HG03460 (cell line): ENCODE results near the gene CCDC177.

ENCODE experiments used
- ATAC-seq: cut with Tn5 transposase; IDR thresholded peaks from one replicate; pipeline ENCODE4 v1.9.1; 2021; ENCODE audit not compliant: unreplicated experiment

The CCDC177 gene

GRCh38 chr14:69569859-69570258, 4.8 kb downstream of the CCDC177 start:
- no peak for ATAC-seq

DNA sequence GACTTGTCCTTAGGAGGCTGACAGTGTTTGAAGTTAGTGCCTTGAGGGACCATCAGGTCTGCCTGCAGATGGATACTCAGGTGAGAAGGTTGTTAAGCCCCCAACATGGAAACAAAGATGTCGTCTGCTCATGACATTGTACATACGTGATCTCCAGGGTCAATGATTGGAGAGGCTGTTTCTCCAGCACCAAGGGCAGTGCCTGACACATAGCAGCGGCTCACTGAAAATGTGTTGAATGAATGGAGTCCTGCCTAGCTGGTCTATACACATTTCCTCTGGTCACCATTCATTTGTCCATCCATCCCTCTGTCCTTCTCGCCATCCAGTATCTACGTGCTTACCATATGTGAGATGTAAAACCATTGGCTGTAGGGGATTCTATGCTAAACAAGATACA, 7.1 kb downstream of the CCDC177 start:
- no peak for ATAC-seq

DNA sequence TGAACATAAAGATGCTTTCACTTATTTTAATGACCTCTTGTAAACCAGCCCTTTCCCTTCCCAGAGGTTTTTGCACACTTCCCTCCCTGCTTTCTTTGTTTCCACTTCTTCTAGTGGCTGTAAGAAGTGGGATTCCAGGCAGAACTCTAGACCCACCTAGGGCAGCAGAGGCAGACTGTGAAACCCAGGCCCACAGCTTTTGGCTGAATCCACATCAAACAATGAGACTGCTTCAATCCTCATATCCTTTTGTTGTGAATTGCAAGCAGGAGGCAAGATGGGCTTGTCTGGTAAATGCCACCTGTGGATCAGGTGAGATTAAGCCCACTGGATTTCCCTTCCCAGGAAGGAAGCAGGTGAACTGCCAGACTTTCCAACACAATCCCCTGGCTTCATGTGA, 12.8 kb downstream of the CCDC177 start:
- no peak for ATAC-seq

- no peak for ATAC-seq
These were observed 13.8 kb downstream of the CCDC177 start for GRCh38 chr14:69560826-69561225.

GRCh38 chr14:69559581-69560011, 15.1 kb downstream of the CCDC177 start:
- ATAC-seq, result no peak

DNA sequence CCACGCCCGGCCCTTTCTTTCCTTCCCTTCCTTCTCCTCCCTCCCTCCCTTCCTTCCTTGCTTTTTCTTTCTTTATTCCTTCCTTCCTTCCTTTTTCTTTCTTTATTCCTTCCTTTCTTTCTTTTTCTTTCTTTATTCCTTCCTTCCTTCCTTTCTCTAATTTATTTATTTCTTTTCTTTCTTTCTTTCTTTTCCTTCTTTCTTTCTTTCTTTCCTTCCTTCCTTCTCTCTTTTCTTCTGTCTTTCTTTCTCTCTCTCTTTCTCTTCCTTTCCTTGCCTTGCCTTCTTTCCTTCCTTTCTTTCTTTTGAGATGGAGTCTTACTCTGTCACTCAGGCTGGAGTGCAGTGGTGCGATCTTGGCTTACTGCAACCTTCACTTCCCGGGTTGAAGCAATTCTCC, 15.9 kb downstream of the CCDC177 start:
- no peak for ATAC-seq

- no peak for ATAC-seq
These were observed 20.2 kb downstream of the CCDC177 start for GRCh38 chr14:69554500-69554899.

DNA sequence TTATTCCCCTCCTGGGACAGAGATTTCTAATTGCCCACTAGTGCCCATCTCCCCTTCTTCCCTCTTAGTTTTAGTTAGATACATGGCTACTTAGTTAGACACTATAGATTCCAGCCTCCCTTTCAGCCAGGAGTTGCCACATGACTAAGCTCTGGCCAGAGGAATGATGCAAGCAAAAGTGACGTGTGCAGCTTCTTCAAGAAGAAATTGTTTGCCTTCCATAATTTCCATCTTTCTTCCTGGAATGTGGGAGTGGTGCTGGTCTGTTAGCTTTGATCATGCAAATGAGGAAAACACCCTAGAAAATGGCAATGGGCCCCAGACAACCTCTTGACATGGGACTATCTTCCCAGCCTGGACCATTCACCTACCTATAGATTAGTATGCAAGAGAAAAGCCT, 21.4 kb downstream of the CCDC177 start:
- no peak for ATAC-seq

GRCh38 chr14:69551511-69551910, 23.2 kb downstream of the CCDC177 start:
- no peak for ATAC-seq

- no peak for ATAC-seq
These were observed 26.1 kb downstream of the CCDC177 start for GRCh38 chr14:69548566-69548965.

DNA sequence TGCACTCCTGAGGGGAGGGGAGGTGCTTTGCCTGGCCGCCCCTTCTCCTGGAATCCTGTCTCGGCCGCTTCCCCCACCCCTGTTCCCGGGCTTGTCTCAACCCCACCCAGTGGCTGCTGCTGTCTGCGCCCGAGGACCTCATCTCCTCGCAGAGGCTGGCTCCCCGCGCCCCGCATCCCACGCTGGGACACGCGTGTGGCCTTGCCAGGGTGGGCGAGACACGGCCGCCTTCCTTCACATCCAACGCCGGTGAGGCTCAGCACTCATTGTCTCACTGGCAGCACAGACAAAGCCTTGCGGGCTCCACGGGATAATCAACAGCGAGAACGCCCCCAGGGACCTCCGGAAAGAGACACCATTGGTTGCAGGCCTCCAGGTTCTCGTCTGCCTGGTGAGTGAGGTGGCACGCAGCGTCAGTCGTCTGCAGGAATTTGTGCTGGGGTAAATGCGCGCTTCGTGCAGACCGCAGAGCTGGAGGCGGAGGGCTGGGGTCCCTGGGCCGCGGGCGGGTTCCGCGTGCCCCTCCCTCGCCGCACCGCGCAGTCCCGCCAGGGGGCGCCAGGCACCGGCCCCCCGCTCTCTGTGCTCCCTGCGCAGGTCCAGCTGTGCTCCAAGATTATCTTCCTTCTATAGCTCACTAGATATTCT, 26.8 kb downstream of the CCDC177 start:
- no peak for ATAC-seq

GRCh38 chr14:69543341-69544115, 31.1 kb downstream of the CCDC177 start:
- no peak for ATAC-seq

- no peak for ATAC-seq
These were observed 32.4 kb downstream of the CCDC177 start for GRCh38 chr14:69542311-69542710.

GRCh38 chr14:69540654-69541335, 33.9 kb downstream of the CCDC177 start:
- no peak for ATAC-seq

- no peak for ATAC-seq
These were observed 34.9 kb downstream of the CCDC177 start for GRCh38 chr14:69539631-69540410.

DNA sequence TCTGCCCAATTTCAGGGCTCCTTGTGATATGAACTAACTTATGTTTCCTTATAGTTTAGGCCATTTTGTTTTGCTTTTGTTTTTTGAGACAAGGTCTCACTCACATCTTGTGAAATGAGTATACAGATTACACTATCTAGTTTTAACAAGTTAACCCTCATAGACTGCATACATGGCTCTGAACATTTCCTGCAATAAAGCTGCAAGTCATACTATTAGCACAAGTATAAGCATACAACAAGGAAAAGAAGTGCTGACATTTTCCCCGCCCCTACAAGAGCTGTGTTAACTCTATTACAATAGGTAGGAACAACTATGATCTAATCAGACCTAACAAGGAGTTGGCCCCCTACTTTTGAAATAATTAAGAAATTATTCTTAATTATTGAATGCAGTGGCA, 35.9 kb downstream of the CCDC177 start:
- no peak for ATAC-seq

DNA sequence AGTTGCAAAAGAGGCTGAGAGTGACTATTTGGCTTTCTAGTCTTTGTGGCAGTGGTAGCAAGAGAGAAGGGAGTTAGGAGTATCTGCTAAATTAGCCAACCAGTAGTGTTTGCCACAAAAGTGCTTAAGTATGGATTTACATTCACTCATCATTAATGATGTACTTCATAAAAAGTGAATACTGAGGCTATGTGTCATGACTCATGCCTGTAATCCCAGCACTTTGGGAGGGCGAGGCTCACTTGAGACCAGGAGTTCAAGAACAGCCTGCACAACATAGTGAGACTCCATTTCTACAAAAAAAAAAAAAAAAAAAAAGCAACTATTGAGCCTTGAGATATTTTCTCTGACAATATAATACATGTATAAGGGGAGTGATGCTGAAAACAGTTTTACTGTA, 36.8 kb downstream of the CCDC177 start:
- no peak for ATAC-seq

DNA sequence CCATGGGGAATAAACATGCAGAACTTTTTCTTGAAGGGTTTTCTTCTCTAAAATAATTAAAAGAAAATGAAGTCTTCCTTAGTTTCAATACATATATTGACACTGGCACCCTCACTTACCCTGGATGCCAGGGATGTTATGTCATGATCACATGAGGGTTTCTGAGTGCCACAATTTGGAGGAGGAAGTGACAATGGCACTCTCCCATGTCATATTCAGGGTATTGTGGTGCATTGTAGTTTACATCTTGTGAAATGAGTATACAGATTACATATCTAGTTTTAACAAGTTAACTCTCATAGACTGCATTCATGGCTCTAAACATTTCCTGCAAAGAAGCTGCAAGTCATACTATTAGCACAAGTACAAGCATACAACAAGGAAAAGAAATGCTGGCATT, 37.7 kb downstream of the CCDC177 start:
- ATAC-seq, result no peak

- no peak for ATAC-seq
These were observed 39.3 kb downstream of the CCDC177 start for GRCh38 chr14:69535230-69535848.

- ATAC-seq, result no peak
These were observed 41.9 kb downstream of the CCDC177 start for GRCh38 chr14:69532561-69533340.
